GM04504 (cell line): ENCODE results near the gene MARK3.

Source experiments
- DNase-seq: peaks from one replicate; pipeline ENCODE4 v3.0.0-alpha.2; 2012; ENCODE audit warnings: low read depth

MARK3 gene

GRCh38 chr14:103538291-103539055 lies 153.3 kb downstream of the MARK3 start:
- no peak for DNase-seq

- DNase-seq: no peak
Observed at GRCh38 chr14:103539056-103539825, 154.0 kb downstream of the MARK3 start.

DNA sequence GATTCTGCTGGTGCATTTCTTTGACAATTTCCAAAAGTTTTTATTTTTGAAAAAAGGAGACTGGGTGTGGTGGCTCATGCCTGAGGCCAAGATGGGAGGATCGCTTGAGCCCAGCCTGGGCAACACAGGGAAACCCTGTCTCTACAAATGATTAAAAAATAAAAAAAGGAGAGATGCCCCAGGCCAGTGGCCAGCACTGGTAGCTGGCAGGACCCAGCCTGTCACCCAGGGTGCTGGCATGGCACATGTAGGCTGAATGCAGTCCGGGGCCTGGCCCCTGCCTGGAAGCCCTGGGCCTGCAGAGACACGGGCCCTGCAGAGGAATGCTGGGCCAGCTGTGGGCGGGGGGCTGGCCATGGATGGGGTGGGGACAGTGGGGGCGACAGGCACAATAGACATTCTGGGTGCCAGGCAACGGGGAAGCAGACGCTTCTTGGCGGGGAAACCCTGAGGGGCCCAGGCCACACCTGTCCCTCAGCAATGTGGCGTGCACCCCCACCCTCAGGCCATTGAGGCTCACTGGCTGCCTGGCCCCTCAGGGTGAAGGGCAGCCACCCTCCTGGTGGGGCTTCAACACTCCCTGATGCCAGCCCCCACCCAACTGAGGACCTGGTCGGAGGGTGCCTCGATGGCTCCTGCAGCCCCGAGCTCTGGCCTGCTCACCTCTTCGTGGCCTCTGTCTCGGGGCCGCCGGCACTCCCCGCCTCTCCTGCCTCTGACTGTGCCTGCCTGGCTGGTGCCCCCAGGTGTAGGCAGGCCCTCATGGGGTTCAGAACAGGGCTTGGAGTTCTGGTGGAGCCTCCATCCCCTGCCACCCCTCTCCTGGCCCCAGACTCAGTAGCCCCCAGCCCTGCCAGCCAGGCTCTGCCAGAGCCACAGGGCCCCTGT lies 155.8 kb downstream of the MARK3 start:
- no peak for DNase-seq

GRCh38 chr14:103541709-103542604 lies 156.7 kb downstream of the MARK3 start:
- no peak for DNase-seq

- no peak for DNase-seq
Observed at GRCh38 chr14:103542605-103543088, 157.4 kb downstream of the MARK3 start.

DNA sequence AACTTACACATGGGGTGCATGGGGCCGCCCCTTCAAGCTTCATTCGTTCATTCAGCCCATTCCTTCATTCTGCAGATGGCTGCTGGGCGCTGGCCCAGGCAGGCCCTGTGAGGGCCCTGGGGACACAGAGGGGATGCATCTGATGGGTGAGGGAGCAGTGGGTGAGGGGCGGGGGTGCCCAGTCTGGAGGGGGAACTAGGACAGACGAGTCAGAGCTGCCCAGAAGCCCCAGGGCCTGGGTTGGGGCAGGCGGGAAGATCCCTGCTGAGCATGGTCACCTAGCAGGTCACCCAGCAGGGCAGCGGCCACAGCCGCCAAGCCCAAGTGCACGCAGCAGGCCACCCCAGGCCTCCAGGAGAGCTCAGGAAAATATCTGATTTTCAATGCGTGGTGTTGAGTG lies 157.9 kb downstream of the MARK3 start:
- no peak for DNase-seq

DNA sequence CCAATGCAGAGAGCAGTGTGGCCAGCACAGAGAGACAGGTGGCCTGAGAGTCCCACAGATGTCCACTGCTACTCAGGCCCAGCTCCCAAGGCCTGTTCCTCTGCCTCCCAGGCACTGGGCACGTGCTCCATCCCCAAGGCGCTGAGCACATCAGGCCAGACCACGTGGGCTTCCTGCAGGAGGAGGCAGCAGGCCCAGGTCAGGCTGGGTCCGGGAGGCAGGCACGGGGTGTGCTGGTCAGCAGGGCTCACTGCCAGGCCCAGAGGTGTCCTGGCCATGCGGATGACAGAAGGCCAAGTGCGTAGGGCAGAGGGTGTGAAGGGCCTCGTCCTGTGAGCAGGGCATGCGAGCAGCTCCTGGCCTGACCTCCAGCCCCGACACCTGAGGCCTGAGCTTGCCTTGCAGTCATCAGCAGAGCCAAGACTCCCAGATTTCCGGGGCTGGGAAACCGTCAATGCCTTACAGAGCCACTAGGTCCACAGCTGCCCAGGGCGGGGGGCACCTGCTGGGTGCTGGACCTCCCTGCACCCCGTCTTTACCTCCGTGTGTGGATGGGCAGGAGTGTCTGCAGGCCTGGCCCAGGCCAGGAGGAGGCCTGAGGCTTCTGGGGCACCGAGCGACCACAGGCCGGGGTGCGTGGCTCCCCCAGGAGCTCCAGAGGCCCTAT lies 158.6 kb downstream of the MARK3 start:
- DNase-seq: no peak

- DNase-seq: no peak
Observed at GRCh38 chr14:103544388-103545218, 159.4 kb downstream of the MARK3 start.

DNA sequence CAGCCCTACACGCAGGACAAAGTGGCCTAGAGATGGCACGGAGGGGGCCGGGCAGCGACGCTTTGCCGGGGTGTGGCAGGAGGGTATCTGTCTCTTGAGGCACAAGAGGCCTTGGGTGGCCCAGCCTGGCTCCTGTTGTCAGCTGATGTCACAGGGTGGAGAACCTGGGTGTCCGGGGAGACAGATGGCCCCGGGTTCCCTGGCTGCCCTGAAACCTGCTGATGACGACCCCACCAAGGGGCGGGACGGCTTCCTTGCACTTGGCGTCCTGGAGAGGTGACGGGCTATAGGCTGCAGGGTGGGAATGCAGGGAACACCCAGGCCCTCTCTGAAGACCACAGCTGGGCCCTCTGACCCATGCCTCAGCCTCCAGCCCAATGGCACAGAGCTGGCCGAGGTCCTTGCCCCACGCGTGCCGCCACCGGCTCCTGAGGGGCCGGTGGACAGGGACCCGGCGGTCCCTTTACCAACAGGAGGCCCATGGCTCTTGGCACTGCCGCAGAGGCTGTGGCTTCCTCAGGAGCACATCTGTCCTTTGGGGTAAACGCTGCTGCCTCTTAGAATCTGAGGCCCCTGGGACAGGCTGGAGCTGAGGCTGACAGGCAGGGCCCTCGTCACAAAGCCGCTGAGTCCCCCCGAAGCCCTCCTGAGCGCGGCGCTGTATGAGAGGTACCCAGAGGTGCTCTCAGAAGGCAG lies 160.2 kb downstream of the MARK3 start:
- no peak for DNase-seq

DNA sequence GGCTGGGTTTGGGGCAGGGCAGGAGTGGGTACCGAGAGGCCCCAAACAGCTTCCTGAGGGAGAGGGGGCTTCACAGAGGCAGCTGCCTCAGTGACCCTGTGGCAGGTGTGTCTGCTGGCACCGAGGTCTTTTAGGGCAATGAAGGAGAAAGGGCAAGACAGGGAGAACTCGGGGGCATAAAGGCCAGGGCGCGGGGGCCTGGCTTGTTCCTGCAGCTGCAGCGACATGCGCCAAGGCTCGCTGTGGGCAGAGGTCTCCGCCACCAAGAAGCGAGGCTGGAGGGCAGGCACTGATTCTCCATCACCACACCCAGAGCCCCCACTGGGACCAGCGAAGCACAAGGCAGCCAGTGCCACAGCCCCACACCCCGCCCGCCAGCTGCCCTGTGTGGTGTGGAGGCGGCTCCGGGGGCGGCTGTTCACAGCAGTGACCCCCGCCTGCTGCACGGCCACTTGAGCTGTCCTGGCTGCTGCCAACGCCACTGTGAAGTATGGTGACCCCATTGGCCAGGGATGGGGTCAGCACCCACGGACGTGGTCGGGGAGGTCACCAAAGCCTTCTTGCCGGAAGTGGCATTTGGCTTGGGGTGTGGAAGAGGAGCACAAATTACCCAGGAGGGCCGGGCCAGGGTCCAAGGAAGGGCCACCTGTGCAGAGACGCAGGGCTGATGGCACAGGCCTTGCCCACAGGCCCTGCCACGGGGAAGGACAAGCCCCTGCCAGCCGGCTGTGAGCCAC lies 160.9 kb downstream of the MARK3 start:
- no peak for DNase-seq

DNA sequence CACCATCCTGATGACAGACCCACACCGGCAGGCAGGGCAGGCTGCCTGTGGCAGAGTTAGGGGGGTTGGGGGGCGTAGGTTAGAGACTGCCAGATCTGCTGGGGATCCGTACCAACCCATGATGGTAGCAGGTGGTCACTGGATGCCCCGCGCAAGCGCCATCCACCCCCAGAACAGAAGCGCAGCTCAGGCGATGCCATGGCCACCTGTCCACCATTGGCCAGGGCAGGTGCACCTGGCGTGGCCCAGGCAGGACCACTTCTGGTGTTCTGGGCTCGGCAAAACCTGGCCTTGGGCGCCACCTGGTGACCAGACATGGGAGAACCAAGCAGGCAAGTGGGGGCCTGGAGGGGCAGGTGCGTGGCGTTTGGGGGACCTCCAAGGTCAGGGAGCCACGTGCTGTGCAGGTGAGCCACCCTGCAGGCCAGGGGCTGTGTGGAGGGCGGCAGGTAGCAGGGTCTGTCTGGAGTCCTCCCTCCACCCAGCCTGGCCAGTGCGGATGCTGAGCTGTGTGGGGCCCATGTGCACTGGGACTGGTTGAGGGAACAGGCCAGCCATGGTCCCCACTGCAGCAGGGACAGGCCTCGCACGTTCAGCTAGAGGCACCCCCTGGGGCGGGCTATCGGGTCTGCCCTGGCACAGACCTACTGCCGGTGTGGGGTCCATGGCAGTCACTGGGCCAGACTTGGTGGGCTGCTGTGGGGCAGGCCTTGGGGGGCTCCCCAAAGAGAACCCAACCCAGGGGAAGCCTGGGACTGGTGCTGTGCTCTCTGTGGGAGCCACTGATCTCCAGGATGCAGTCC lies 161.6 kb downstream of the MARK3 start:
- DNase-seq: no peak

- no peak for DNase-seq
Observed at GRCh38 chr14:103547455-103547940, 162.3 kb downstream of the MARK3 start.

- DNase-seq: no peak
Observed at GRCh38 chr14:103547941-103548462, 162.8 kb downstream of the MARK3 start.

GRCh38 chr14:103548463-103549351 lies 163.5 kb downstream of the MARK3 start:
- no peak for DNase-seq

DNA sequence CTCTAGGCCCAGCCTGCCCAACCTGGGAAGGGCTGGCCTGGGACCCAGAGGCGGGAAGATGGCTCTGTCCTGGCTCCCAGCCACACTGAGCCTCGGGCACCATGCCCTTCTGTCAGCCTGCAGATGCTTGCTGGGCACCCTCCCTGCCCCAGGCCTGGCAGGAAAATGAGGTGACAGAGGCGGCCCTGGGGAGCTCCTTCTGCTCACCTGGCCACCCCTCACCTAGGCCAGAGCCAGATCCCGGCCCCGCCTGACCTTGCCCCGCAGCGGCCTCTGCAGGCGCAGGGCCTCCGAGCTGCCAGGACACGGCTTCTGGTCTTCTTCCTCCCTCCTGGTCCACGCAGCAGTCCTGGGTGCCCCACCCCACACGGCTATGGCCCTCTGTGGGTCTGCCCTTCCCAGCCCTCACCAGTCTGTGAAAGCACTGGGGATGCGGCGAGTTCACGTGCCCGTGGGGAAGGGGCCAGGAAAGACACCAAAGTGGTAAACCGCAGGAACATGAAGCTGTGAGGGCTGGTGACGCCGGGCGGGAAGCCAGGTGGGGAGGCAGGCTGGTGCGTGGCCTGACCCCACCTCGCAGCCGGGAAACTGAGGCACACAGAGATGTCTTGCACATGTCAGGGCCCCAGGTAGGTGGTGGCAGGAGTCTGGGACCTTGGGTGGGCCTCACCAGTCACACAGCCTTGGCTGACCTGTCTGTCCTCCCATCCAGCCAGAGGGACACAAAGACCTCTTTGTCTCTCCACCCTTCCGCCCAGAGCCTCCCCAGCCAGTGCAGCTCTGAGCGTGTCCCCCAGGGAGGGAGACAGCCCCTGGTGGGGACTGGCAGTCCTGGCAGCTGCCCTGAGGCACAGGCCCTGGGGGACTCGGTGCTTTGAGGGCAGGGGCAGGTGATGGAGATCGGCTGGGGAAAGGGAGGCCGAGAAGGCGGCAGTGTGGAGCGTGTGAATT lies 164.4 kb downstream of the MARK3 start:
- no peak for DNase-seq
